ENCODE measurements around the gene OR10C1.

- no peak for TF ChIP-seq CTCF (conservative IDR thresholded peaks at IDR 0.05)
- TF ChIP-seq ZFX (IDR thresholded peaks at IDR 0.05): no peak
Measured at GRCh38 chr6:29483735-29484134, 44.6 kb downstream of the OR10C1 start.

Measured in C4-2B (cell line).